NOMO-1 treated with DMSO at 0.1 percent for 48 hours (cell line): ENCODE data around the gene COL26A1.
"Not testable (repeated sequence)": the region's sequence is repeated elsewhere in the genome, so short reads cannot be mapped to it uniquely, and the experiment has no call there.

ENCODE experiments used
- DNase-seq: peaks from one replicate; lab custom pipeline; 2025; ENCODE audit not compliant: unreplicated experiment; lab: John Stamatoyannopoulos, UW

Gene COL26A1

GRCh38 chr7:101590663-101591435 is 228.2 kb downstream of the COL26A1 start:
- no peak for DNase-seq

- no peak for DNase-seq
Measured at GRCh38 chr7:101591504-101591903, 228.8 kb downstream of the COL26A1 start.

GRCh38 chr7:101593556-101593955 is 230.9 kb downstream of the COL26A1 start:
- DNase-seq = no peak

- no peak for DNase-seq
Measured at GRCh38 chr7:101594790-101595189, 232.1 kb downstream of the COL26A1 start.

- no peak for DNase-seq
Measured at GRCh38 chr7:101595246-101595645, 232.6 kb downstream of the COL26A1 start.

GRCh38 chr7:101595766-101596537 is 233.3 kb downstream of the COL26A1 start:
- no peak for DNase-seq

GRCh38 chr7:101596898-101597297 is 234.2 kb downstream of the COL26A1 start:
- DNase-seq = no peak

GRCh38 chr7:101597941-101598340 is 235.3 kb downstream of the COL26A1 start:
- no peak for DNase-seq

GRCh38 chr7:101598422-101598985 is 235.8 kb downstream of the COL26A1 start:
- no peak for DNase-seq

GRCh38 chr7:101598986-101599771 is 236.5 kb downstream of the COL26A1 start:
- DNase-seq = no peak

- no peak for DNase-seq
Measured at GRCh38 chr7:101599787-101600186, 237.1 kb downstream of the COL26A1 start.

GRCh38 chr7:101602082-101602481 is 239.4 kb downstream of the COL26A1 start:
- DNase-seq = no peak

- DNase-seq = peak; percentile 62
Measured at GRCh38 chr7:101602484-101603241, 240.0 kb downstream of the COL26A1 start.

GRCh38 chr7:101604331-101604933 is 241.8 kb downstream of the COL26A1 start:
- DNase-seq = no peak

GRCh38 chr7:101604934-101605332 is 242.3 kb downstream of the COL26A1 start:
- DNase-seq = not testable (repeated sequence)

GRCh38 chr7:101605611-101606497 is 243.2 kb downstream of the COL26A1 start:
- no peak for DNase-seq

- no peak for DNase-seq
Measured at GRCh38 chr7:101606498-101606923, 243.8 kb downstream of the COL26A1 start.
